ENCODE results near the gene WWOX. TPM values are rescaled to one million over a fixed set of nuclear protein-coding genes. Genes with fewer than 3 reads are reported as not detected.

Gene WWOX
- total RNA-seq, 4 donors from 2014 or later: 12.9 to 53.5 (median 25.6) TPM

- Histone ChIP-seq H3K27ac (no peak overlapping the region), H3K36me3 (no peaks in the 10 kb centered on the region)
Measured at GRCh38 chr16:78838276-78838675, 738.8 kb downstream of the WWOX start.

GRCh38 chr16:78842950-78843349 lies 743.5 kb downstream of the WWOX start:
- H3K27me3 ChIP-seq: no peaks in the 10 kb centered on the region
- H3K9me3 ChIP-seq: no peaks in the 10 kb centered on the region
- WGBS, 2 donors (ENCODE audit: low coverage in 1 of 2): 23 to 29% methylated on average over 4 of the region's 4 CpGs
- no peak overlapping the region for H3K4me3 ChIP-seq
- ATAC-seq: no peak
- no peaks in the 10 kb centered on the region for H3K36me3 ChIP-seq
- H3K4me1 ChIP-seq: peaks cover 5 to 32% (median 11%) of the 10 kb centered on the region in 3 donors
- TF ChIP-seq EP300 (IDR thresholded peaks at IDR 0.05) (no peak), POLR2AphosphoS5 (IDR thresholded peaks at IDR 0.05) (no peak), CTCF (IDR thresholded peaks at IDR 0.05) (no peak), POLR2A (IDR thresholded peaks at IDR 0.05) (no peak)
- H3K27ac ChIP-seq: peak overlapping the region in 1 of 4 donors; percentile 11

More at GRCh38 chr16:78838276-78838675, 738.8 kb downstream of the WWOX start:
- no peak overlapping the region for H3K4me3 ChIP-seq
- no peak for TF ChIP-seq CTCF (IDR thresholded peaks at IDR 0.05)
- no peak for TF ChIP-seq POLR2AphosphoS5 (IDR thresholded peaks at IDR 0.05)
- no peak for TF ChIP-seq POLR2A (IDR thresholded peaks at IDR 0.05)
- no peak for TF ChIP-seq EP300 (IDR thresholded peaks at IDR 0.05)
- H3K4me1 ChIP-seq: peaks cover 3 to 9% (median 4%) of the 10 kb centered on the region in 3 donors
- ATAC-seq: no peak
- 47 to 53% methylated on average over 5 of the region's 5 CpGs for WGBS, 2 donors (ENCODE audit: low coverage in 1 of 2)
- no peaks in the 10 kb centered on the region for H3K9me3 ChIP-seq
- no peaks in the 10 kb centered on the region for H3K27me3 ChIP-seq

- no peak overlapping the region for H3K27ac ChIP-seq
- no peaks in the 10 kb centered on the region for H3K9me3 ChIP-seq
- TF ChIP-seq POLR2AphosphoS5 (IDR thresholded peaks at IDR 0.05) (no peak), EP300 (IDR thresholded peaks at IDR 0.05) (no peak), CTCF (IDR thresholded peaks at IDR 0.05) (no peak), POLR2A (IDR thresholded peaks at IDR 0.05) (no peak)
- H3K4me1 ChIP-seq: peaks cover 5 to 32% (median 11%) of the 10 kb centered on the region in 3 donors
- no peaks in the 10 kb centered on the region for H3K36me3 ChIP-seq
- WGBS, 2 donors (ENCODE audit: low coverage in 1 of 2): 26 to 40% methylated on average over 2 to 5 of the region's 5 CpGs
- H3K27me3 ChIP-seq: no peaks in the 10 kb centered on the region
- no peak overlapping the region for H3K4me3 ChIP-seq
- no peak for ATAC-seq
Measured at GRCh38 chr16:78843978-78844377, 744.5 kb downstream of the WWOX start.

GRCh38 chr16:78844682-78845081 lies 745.2 kb downstream of the WWOX start:
- ATAC-seq: no peak

More at GRCh38 chr16:78844682-78845081, 745.2 kb downstream of the WWOX start:
- TF ChIP-seq POLR2AphosphoS5 (IDR thresholded peaks at IDR 0.05) (no peak), EP300 (IDR thresholded peaks at IDR 0.05) (no peak), POLR2A (IDR thresholded peaks at IDR 0.05) (no peak), CTCF (IDR thresholded peaks at IDR 0.05) (no peak)
- Histone ChIP-seq H3K36me3 (no peaks in the 10 kb centered on the region), H3K27ac (no peak overlapping the region), H3K4me1 (peaks cover 5 to 32% (median 11%) of the 10 kb centered on the region in 3 donors), H3K27me3 (no peaks in the 10 kb centered on the region), H3K4me3 (no peak overlapping the region), H3K9me3 (no peaks in the 10 kb centered on the region)
- 23 to 60% methylated on average over 5 to 6 of the region's 7 CpGs for WGBS, 2 donors (ENCODE audit: low coverage in 1 of 2)

All from gastroesophageal sphincter (tissue), 4 donors.